GM19099 (cell line): ENCODE results near the gene CUZD1.

Experiments used
- POLR2A ChIP-seq: IDR thresholded peaks from 3 replicates; pipeline ENCODE4 v1.6.1; 2011; ENCODE audit warnings: low read depth; ENCODE audit not compliant: insufficient read length; ENCODE audit errors: extremely low read depth

The CUZD1 gene

GRCh38 chr10:122845783-122846332 lies at the start of gene CUZD1:
TSS of gene CUZD1 (minus strand) at chr10:122845857. CDS start at chr10:122845843, 14 bp downstream.
- no peak for TF ChIP-seq POLR2A

GRCh38 chr10:122894261-122894944 lies 48.7 kb upstream of the CUZD1 start:
- no peak for TF ChIP-seq POLR2A

- no peak for TF ChIP-seq POLR2A
These were observed 38.5 kb upstream of the CUZD1 start for GRCh38 chr10:122884166-122884565.

- TF ChIP-seq POLR2A: no peak
These were observed 37.1 kb upstream of the CUZD1 start for GRCh38 chr10:122882766-122883165.

- peak; percentile 85 for TF ChIP-seq POLR2A
These were observed 33.9 kb upstream of the CUZD1 start, which contains the start of gene FAM24B for GRCh38 chr10:122879339-122880273. TSS of gene FAM24B (minus strand) at chr10:122879581. CDS start at chr10:122850515, 29,066 bp downstream.

GRCh38 chr10:122878799-122879338 lies 33.2 kb upstream of the CUZD1 start:
- no peak for TF ChIP-seq POLR2A

GRCh38 chr10:122877264-122877663 lies 31.6 kb upstream of the CUZD1 start:
- no peak for TF ChIP-seq POLR2A

GRCh38 chr10:122876467-122876855 lies 30.8 kb upstream of the CUZD1 start:
- no peak for TF ChIP-seq POLR2A

- no peak for TF ChIP-seq POLR2A
These were observed 30.3 kb upstream of the CUZD1 start for GRCh38 chr10:122875843-122876466.

GRCh38 chr10:122864901-122865300 lies 19.2 kb upstream of the CUZD1 start:
- TF ChIP-seq POLR2A: no peak

GRCh38 chr10:122864194-122864592 lies 18.5 kb upstream of the CUZD1 start:
- no peak for TF ChIP-seq POLR2A

- TF ChIP-seq POLR2A: no peak
These were observed 17.8 kb upstream of the CUZD1 start for GRCh38 chr10:122863216-122864193.

- no peak for TF ChIP-seq POLR2A
These were observed 16.1 kb upstream of the CUZD1 start for GRCh38 chr10:122861711-122862161.

- no peak for TF ChIP-seq POLR2A
These were observed 13.9 kb upstream of the CUZD1 start for GRCh38 chr10:122859527-122859926.

GRCh38 chr10:122856902-122857301 lies 11.2 kb upstream of the CUZD1 start:
- no peak for TF ChIP-seq POLR2A
